Measurements from ENCODE around the gene AQP1.

Gene AQP1

DNA sequence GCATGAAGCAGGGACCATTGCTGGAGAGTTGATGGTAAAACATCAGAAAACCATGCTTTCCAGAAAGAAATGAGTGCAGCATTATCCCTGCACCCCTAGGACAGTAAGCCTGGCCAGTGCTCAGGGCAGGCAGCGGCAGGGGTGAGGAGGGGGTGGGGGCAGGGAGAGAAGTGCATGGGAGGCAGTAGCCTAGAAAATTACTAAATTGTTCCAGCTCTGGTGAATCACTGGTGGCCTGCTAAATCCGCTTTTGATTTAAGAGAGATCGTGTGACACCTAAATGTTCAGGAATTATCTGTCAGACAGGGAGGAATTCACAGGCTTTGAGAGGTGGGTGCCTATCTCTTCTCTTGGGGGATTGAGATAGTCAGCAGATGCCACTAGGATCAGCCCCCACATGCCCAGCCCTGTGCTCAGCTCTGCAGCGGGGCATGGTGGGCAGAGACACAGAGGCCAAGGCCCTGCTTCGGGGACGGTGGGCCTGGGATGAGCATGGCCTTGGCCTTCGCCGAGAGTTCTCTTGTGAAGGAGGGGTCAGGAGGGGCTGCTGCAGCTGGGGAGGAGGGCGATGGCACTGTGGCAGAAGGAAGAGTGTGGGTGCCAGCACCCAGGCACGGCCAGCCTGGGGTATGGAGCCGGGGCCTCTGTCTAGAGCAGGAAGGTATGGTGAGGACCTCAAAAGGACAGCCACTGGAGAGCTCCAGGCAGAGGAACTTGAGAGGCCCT lies 5.0 kb upstream of the AQP1 start:
- no peak for DNase-seq (ENCODE audit: low spot score)

GRCh38 chr7:30907527-30908267 lies 4.0 kb upstream of the AQP1 start:
- DNase-seq (ENCODE audit: low spot score): no peak

DNA sequence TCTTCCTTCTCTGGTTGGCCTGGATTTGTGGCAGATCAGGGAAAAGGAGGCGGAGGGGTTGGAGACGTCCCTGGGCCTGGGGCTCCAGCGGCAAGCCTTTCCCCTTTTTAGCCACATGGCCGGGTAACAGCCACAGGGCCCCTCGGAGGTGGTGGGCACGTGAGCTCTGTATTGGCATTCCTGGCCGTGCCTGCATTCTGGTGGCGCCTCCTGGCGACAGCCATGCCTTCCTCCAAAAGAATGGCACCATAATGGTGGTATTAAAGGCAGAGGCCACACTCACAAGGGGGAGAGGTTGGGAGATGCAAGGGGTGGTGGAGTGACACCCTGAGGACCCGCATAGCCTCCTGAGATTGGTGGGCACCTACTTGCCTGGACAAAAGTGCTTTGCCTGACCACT lies 3.0 kb upstream of the AQP1 start:
- no peak for DNase-seq (ENCODE audit: low spot score)

DNA sequence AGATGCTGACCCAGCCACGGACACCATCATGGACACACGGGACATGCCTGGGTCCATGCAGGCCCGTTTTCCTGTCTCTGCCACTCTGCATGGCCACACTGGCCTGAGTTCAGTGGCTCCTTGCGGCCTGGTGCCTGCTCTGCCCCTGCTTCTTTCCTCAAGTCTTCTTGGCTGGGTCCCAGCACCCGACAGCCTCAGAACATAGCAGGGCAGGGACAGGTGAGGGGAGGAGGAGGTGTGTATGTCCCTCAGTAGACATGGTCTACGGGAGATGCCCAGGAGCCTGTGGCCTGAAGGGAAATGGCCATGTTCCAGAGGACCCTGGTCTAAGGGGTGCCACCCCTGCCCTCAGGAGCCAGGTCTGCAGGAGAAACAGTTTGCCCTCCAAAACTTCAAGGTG lies 2.2 kb upstream of the AQP1 start:
- no peak for DNase-seq (ENCODE audit: low spot score)

DNA sequence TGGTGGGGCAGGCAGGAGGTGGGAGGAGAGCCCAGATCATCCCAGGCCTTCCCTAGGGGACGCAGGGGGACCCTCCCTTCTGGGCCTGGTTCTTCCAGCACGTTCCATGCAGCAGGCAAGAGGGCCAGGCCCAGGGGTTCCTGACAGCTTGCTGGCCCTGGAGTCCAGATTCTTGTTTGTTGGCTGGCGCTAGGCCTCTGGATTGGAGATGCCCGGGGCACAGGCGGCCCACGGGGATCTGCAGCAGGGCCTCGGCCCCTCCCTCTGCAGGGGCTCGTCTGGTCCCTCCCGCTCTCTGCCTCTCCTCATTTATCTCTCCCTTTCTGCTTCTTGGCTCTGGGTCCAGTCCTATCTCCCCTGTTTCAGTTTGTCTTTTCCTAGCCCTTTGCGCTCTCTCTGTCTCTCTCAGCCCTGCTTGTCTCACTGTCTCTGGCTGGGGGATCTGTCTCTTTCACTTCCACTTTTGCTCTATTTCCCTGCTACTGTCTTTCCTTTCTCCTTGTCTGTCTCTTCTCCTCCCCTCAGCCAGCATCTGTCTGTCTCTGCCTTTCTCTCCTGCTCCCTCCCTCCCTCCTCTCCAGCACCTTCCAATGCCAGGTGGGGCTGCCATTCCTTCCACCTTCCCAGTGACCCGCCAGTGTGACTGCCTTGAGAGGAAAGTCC lies 1.1 kb upstream of the AQP1 start:
- no peak for DNase-seq (ENCODE audit: low spot score)

DNA sequence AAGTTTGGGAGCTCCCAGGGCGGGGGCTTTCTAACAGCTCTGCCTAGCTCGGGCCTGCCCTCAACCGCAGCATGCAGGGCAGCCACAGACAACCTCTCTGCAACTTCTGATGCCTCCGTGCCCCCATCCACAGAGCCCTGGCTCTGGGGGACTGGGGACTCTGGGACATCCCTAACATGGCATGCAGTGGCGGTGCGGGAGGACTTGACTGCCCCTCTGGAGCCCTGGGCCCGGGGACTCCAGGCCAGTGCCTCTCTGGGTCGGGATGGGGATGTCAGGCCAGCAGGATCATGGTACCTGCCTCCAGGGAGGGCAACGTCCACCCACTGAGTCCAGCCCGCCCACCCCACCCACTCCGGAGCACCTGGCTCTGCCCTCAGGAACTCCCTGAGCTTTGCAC lies 520 bp upstream of the AQP1 start:
- no peak for DNase-seq (ENCODE audit: low spot score)

- no peak for DNase-seq (ENCODE audit: low spot score)
Measured at GRCh38 chr7:30912021-30912730, 523 bp downstream of the AQP1 start.

DNA sequence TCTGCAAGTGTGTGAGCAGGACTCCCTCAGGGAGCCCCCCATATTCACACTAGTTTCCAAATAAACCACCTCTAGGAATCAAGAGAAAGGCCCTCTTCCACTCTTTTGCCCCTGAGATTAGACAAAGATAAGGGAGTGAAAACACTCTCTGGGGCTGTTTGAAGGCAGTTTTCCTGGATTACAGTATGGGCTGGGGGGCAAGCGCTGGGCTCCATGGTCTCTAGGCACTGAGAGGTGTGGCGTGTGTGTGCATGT lies 1.0 kb downstream of the AQP1 start:
- DNase-seq (ENCODE audit: low spot score): no peak

DNA sequence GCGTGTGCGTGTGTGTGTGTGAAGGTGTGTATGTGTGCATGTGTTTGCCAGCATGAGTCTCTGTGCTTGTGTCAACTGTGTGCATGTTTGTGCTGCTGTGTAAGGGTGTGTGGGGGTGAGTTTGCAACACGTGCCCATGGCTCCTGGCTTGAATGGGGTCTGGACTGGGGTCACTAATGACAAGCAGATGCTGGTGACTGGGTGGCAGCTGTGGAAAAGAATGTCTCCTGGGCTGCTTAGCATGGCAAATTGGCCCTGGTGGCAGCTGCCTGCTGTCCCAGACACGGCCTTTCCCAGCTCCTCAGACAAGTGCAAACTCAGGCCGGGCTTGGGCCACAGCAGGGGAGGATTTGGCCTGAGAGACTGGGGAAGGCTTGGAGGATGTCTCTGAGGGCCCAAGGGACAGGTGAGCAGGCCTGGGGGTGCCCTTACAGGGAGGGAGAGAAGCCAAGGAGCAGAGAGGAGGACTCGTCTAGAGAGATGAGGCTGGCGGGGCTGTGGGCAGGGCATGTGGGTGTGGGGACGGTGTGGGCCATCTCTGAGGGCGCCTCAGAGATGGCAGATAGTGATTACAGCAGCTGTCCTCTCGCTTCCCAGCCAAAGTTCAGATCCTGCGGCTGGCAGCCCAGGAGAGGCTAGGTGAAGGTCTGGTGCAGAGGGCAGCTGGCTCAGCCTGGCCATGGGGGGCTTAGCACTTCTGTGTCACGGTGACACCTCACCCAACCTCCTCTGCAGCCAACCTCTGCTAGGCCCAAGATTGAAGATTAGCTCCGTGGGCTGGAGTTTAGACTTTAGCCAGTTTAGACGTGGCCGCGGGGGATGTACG lies 1.5 kb downstream of the AQP1 start:
- no peak for DNase-seq (ENCODE audit: low spot score)

DNA sequence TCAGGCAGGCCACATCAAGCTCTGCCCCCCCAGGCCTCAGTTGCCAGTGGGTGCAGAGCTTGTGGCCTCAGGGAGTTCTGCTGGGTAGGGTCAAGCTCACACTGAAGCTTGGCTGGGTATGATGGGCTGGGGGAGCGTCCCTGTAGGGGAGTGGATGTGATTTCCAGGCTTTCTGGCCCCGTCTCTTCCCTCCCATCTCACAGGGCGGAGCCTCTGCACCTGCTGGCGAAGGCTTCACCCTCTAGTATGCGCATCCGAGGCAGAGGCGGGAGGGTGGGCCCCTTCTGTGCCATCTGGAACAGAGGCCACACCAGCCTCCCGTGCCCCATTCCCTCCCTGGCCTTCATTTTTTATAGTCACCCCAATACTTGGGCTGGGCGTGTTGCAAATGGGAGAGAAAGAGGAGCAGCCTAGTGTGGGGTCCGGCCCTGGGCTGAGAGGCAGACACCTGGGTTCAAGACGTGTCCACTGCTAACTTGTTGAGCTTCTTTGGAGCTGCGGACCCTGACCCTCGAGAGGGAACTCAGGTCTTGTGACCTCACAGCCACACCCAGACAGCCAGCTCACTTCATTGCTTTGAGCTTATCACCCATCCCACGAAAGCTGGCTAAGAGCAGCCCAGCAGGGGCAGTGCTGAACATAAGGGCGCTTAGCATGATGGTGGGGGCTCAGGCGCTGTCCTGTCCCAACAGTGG lies 2.3 kb downstream of the AQP1 start:
- no peak for DNase-seq (ENCODE audit: low spot score)

- DNase-seq (ENCODE audit: low spot score): peak; percentile 93
Measured at GRCh38 chr7:30914596-30914995, 2.9 kb downstream of the AQP1 start.

DNA sequence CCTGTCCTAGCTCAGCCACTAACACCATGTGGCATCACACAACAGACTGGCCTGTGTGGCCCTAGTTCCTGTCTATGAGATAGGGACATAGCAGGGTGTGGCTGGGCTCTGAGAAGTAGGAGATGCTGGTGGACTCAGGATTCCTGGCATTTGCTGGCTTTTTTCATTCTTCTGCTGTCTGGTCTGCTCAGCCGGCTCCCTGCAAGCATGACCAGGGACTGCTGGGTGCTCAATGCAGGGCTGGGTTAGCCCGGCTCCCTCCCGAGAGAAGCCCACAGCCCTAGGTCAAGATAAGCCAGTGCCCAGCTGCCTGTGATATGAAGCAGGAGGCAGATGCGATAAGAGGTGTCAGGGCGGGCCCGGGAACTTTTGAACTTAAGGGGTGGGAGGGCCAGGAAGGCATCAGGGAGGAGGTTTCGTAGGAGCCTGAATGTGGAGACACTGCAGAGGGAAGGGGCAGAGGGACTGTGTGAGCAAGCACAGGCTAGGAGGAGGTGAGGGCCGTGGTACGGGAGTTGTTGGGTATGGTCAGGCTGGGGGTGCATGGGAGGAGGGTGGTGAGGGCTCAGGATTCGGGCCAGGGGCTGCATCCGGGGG lies 3.5 kb downstream of the AQP1 start:
- peak; percentile 73 for DNase-seq (ENCODE audit: low spot score)

DNA sequence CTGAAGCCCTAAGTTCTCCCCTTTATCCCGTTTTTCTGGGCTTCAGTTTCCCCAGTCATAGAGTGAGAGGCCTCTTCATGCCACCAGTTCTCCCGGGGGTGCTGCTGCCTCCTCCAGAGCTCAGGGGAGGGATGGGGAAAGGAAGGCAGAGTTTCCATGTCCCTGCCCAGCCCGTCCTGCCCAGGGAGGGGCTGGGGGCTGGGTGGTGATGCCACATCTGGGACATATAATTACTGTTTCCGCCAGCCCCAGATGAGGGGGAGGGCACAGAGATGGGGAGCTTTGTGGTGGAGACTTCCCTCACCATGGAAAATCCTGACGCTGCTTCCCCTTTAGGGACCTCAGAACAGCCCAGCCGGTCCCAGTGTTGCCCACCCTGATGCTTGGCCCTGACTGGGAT lies 4.1 kb downstream of the AQP1 start:
- DNase-seq (ENCODE audit: low spot score): no peak

GRCh38 chr7:30916255-30916654 lies 4.6 kb downstream of the AQP1 start:
- DNase-seq (ENCODE audit: low spot score): no peak

GRCh38 chr7:30916767-30917166 lies 5.1 kb downstream of the AQP1 start:
- DNase-seq (ENCODE audit: low spot score): no peak

GRCh38 chr7:30917216-30917893 lies 5.7 kb downstream of the AQP1 start:
- no peak for DNase-seq (ENCODE audit: low spot score)

DNA sequence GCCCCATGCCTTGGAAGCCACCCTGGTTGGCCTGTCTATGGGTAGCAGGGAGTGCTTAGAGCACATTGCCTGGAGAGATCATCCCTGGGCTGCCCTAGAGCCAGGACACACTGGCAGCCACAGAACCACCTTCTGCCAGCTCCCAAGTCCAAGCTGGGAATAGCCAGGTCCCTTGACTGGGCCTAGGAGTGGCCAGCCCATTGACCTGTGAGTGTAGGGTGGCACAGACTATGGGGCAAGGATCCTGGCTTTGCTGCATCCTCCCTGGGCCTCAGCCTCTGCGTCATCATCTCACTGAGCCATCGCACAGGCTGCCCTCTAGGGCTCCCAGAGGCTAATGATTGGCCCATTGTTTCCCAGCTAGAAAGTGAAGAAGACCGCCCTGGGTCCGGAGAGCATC lies 7.0 kb downstream of the AQP1 start:
- no peak for DNase-seq (ENCODE audit: low spot score)

DNA sequence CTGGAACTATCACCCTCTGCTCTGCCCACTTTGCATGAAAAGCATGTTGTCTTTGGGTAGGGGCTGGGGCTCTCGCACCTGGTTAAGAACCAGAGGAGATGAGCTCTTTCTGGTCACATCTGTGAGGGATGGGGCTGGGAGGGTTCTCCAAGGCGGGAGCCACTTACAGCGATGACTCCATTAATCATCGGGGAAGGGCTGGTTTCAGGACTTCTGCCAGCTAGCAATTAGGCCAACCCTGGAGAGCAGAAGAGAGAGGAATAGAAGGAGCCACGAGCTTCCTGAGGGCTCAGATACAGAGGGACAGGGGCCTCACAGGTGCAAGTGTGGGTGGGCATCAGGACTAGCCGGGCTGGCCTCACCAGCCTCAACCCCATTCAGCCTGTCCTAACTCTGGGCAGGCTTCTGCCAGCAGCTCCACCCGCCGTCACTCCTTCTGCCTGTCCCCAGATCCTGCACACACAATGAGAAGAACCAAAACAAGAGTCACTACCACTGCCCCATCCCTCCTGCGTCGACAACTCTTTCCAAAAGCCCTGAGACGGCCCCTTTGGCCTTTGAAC lies 8.4 kb downstream of the AQP1 start:
- DNase-seq (ENCODE audit: low spot score): peak; percentile 57

DNA sequence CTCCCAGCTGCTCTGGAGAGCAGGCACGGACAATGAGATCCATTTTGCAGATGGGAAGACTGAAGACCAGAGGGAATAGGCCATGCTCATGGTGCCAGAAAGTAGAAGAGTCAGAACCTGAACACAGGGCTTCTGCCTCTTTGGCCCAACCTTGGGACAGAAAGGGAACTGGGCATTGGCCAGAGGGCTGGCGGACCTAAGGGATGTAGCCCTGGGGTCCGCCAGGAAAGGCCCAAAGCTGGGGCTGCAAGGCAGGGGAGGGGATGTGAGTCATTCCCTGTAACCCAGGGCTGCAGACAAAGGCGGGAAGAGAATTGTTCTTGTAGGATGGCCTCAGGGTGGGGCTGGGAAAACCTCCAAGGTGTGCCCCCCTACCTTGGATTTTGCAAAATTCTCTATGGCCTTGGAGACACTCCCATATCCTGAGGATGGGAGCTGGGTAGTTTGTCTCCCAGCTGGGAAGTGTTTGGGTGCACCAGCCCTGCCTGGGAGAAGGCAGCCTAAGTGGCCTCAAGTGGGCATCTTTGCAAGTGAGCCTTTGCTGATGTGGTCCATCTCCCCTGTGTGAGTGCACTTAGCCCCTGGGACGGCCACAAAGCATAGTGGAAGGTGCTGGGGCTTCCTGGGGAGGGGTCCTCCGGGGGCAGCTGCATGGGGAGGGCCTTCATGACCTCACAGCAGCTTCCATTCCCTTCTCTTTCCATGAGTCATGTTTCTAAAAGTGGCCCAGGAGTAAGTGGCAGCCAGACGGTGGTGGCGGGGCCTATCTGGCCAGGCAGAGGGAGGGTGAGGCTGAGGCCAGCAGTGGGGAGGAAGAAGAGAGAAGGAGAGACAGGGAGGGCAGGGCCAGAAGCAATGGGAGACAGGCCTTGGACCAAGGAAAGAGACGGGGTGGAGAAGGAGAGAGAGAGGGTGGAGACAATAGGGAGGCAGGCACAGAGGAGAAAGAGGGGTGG lies 9.2 kb downstream of the AQP1 start:
- peak; percentile 84 for DNase-seq (ENCODE audit: low spot score)

Data from hepatic stellate cell (primary cell).